ENCODE data around the gene EVPL. TPM values are rescaled to one million over a fixed set of nuclear protein-coding genes. Genes with fewer than 3 reads are reported as not detected.

The EVPL gene
- total and polyA plus RNA-seq, 10 of the 15 experiments (the other 5 are each of a cell fraction or from before 2014, with no cell fraction given), result 0.03 TPM; not detected in 9

DNA sequence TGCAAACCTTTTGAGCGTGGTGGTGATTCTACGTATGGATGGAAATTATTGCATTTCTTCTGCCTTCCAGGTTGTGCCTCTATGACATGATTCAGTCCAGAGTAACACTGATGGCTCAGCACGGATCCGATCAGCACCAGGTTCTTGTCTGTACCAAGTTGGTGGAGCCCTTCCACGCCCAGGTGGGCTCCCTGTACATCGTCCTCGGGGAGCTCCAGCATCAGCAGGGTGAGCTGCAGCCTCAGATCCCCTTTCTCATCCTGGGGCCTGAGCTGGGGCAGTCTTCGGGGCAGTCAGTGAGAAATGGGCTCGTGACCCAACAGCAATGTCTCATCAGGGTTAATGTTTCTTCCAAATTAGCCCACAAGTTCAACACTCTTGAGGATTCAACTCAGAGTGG lies 35.7 kb downstream of the EVPL start:
- 86% methylated on average over 9 of the region's 9 CpGs for WGBS (ENCODE audit: insufficient coverage, insufficient replicate concordance, low lambda C conversion rate, missing lambda C conversion rate)
- no peak overlapping the region for H3K9ac ChIP-seq (ENCODE audit: control insufficient read depth, insufficient read depth, low read length)
- ChIA-PET CTCF (interaction anchor here (0.6 to 1.2 kb wide), 8 partner anchors 9 to 63 kb away, joined by 3 to 7 read pairs (median 3); partner anchors contain the start of genes ACOX1, CDK3 and TEN1), RAD21 (ENCODE audit: unreplicated experiment) (interaction anchor here (0.8 to 1.9 kb wide), 4 partner anchors 11 to 288 kb away, joined by 3 to 10 read pairs (median 6); partner anchors contain the start of genes ACOX1 and TEN1), SMC1A (ENCODE audit: uncharacterized antibody, unreplicated experiment) (interaction anchor here (0.9 to 1.6 kb wide), 3 partner anchors 9 to 537 kb away, joined by 3 to 9 read pairs (median 3); partner anchors contain the start of gene CDK3), POLR2A (interaction anchor here (0.6 to 2.7 kb wide), 11 partner anchors 8 to 1896 kb away, joined by 3 to 17 read pairs (median 3); partner anchors contain the start of gene MRPL38)
- H3K27ac ChIP-seq (ENCODE audit: control insufficient read depth, insufficient read depth), result no peak overlapping the region
- H2AFZ ChIP-seq (ENCODE audit: control insufficient read depth, low read depth, low read length), result no peak overlapping the region
- H3K79me2 ChIP-seq (ENCODE audit: control insufficient read depth, insufficient read depth, low read length), result no peaks in the 10 kb centered on the region
- no peaks in the 10 kb centered on the region for H4K20me1 ChIP-seq (ENCODE audit: control insufficient read depth, insufficient read depth)
- in situ Hi-C loops (cut with MboI), result no loop called here
- peaks cover 15% of the 10 kb centered on the region; the same call in 1 of the 2 replicates for H3K4me1 ChIP-seq (ENCODE audit: control insufficient read depth, insufficient read depth, low read length)
- no peaks in the 10 kb centered on the region for H3K27me3 ChIP-seq (replicated peaks in 1 of 2; ENCODE audit: control insufficient read depth in 2 of 2, insufficient read depth in 2 of 2, low read length in 1 of 2)
- peaks cover 4 to 5% of the 10 kb centered on the region in 2 experiments; a peak in 3 of 4 replicates for H3K36me3 ChIP-seq (ENCODE audit: control insufficient read depth in 2 of 2, insufficient read depth in 2 of 2, low read length in 1 of 2)
- no peak overlapping the region for H3K4me2 ChIP-seq (ENCODE audit: control insufficient read depth, insufficient read depth)
- no TSS peak for BruUV-seq (replicated peaks)
- ATAC-seq (no peak), FAIRE-seq (no peak), DNase-seq (ENCODE audit: low read depth, low spot score) (no peak)
- TF ChIP-seq MYB (IDR thresholded peaks at IDR 0.05; ENCODE audit: borderline replicate concordance, low read depth, low read length) (no peak), PAX8 (IDR thresholded peaks at IDR 0.05) (no peak), HCFC1 (IDR thresholded peaks at IDR 0.05; ENCODE audit: low read length) (no peak), ZNF622 (IDR thresholded peaks at IDR 0.05) (no peak), SMC3 (IDR thresholded peaks at IDR 0.05; ENCODE audit: borderline replicate concordance, low read length) (no peak)
- TF ChIP-seq, protein P1, sequence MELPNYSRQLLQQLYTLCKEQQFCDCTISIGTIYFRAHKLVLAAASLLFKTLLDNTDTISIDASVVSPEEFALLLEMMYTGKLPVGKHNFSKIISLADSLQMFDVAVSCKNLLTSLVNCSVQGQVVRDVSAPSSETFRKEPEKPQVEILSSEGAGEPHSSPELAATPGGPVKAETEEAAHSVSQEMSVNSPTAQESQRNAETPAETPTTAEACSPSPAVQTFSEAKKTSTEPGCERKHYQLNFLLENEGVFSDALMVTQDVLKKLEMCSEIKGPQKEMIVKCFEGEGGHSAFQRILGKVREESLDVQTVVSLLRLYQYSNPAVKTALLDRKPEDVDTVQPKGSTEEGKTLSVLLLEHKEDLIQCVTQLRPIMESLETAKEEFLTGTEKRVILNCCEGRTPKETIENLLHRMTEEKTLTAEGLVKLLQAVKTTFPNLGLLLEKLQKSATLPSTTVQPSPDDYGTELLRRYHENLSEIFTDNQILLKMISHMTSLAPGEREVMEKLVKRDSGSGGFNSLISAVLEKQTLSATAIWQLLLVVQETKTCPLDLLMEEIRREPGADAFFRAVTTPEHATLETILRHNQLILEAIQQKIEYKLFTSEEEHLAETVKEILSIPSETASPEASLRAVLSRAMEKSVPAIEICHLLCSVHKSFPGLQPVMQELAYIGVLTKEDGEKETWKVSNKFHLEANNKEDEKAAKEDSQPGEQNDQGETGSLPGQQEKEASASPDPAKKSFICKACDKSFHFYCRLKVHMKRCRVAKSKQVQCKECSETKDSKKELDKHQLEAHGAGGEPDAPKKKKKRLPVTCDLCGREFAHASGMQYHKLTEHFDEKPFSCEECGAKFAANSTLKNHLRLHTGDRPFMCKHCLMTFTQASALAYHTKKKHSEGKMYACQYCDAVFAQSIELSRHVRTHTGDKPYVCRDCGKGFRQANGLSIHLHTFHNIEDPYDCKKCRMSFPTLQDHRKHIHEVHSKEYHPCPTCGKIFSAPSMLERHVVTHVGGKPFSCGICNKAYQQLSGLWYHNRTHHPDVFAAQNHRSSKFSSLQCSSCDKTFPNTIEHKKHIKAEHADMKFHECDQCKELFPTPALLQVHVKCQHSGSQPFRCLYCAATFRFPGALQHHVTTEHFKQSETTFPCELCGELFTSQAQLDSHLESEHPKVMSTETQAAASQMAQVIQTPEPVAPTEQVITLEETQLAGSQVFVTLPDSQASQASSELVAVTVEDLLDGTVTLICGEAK (IDR thresholded peaks at IDR 0.05; ENCODE audit: borderline replicate concordance), result no peak
- no peaks in the 10 kb centered on the region for H3K9me3 ChIP-seq (replicated peaks; ENCODE audit: control insufficient read depth, insufficient read depth, low read length)
- H3K4me3 ChIP-seq, result no peak overlapping the region
- intact Hi-C loops (cut with micrococcal nuclease; ENCODE audit: unreplicated experiment), result no loop called here

Measured in GM12878 (cell line).